ENCODE data around the gene DPYD.

The DPYD gene

DNA sequence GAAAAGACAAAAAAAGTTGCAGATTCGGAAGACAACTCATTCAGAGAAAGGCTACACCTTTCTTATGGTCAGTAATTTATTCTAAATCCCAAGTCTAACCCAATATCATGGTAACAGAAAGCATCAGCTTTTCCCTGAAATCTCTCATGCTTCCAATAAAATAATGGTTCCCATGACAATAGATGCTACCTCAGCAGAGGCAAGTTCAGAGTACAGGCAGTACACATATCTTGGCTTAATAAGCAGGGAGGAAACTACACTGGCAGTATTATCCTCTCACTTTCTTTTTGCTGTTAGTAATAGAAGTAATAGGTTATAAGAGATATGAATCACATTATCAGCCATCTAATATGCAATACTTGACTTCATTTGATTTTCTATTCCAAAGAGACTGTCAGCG is 137.1 kb downstream of the DPYD start:
- no peak for DNase-seq

DNA sequence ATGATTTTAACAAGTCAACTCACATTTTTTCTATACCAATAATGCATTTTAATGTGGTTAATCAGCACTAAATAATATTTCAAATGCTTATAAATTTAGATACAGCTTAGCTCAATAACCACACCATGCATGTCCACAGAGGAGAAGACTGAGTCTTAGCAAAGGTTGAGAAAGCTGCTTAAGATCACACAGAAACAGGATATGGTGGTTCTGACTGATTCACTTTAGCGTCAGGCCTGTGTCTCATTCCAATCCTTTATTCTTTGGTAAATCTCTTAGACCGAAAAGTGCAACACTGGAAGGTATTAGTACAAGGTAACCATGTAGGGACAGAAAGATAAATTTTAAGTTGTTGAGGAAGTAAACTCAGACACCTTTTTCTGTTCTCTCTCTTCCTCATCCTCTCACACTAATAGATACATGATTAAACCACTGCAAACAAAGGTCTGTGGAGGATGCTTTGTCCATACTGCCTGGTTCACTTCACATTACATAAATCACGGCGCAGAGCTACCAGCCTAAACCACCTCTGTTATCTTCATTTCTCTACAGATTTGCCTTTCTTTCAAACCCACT is 139.0 kb downstream of the DPYD start:
- DNase-seq: no peak

DNA sequence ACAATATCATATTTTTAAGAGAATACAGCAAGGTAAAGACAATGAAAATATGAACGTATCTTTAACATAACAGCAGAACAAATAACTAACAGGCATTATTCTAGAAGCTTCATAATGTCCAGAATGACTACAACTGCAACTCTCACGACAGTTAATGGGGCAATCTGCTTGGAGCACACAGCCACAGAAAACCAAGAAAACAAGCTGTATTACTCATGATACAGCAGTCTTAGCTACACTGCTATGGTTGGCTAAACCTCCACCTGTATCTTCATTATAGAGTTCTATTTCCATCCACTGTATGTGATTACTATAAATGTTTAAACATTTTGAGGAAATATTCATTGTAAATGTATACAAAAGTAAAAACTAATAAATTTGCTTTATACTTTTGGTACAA is 139.9 kb downstream of the DPYD start:
- DNase-seq: no peak

GRCh38 chr1:97778718-97779117 is 142.1 kb downstream of the DPYD start:
- no peak for DNase-seq

DNA sequence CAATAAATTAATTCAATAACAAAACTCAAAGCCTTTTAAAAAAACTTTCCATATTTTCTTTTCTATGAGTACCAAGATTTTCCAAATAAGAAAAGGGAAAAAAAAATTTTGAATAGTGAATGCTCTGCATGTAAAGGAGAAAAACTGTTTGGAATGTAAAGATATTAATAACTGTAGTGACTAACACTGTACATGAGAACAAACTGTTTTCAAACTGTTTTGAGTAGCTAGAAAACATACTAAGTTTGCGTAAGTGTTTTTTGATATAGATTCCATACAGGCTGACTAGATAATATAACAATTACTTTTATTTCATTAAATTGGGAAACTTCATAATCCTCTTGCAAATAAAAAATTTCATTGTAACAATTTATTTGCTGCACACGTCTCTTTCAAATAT is 150.5 kb downstream of the DPYD start:
- no peak for DNase-seq

DNA sequence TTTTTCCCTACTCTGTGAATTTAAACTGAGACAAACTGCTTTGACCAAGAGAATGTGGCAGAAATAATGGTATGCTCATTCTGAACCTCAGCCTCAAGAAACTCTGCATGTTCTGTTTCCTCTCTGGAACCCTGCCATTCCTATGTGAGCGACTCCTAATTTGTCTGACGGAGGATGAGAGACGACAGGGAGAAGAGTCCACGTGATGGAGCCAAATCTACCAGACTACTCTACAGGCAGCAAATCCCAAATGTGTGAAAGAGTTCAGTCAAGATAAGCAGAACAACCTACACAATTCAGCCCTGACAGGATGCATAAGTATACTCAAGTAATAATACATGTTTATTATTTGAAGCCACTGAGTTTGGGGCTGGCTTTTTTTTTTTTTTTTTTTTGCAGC is 153.5 kb downstream of the DPYD start:
- no peak for DNase-seq

DNA sequence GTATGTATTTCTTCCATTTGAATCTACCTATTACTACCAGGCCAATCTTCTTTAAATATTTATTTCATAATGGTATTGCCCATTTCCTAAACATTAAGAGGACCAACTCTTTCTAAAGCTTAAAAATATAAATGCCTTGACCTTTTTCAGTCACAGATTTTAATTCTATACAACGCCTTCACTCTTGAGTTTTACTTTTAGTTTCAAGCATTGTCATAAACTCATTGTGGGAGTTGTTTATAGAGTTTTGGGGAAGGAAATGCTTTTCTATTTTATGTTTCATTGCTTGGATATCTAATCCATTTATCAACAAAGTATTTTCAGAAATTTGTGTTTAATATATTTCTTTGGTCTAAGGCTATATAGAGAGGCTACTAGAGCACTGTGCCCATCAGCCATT is 155.8 kb downstream of the DPYD start:
- DNase-seq: no peak

DNA sequence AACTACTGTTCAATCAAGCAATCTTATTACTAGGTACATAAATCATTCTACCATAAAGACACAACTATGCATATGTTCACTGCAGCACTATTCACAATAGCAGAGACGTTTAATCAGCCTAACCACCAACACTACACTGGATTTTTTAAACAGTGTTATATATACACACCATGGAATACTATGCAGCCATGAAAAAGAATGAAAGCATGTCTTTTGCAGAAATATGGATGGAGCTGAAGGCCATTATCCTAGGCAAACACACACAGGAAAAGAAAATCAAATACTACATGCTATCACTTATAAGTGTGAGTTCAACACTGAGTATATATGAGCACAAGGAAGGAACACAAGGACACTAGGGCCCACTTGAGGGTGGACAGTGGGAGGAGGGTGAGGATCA is 159.2 kb downstream of the DPYD start:
- DNase-seq: no peak

- DNase-seq: no peak
These were observed 161.8 kb downstream of the DPYD start for GRCh38 chr1:97759078-97759477.

DNA sequence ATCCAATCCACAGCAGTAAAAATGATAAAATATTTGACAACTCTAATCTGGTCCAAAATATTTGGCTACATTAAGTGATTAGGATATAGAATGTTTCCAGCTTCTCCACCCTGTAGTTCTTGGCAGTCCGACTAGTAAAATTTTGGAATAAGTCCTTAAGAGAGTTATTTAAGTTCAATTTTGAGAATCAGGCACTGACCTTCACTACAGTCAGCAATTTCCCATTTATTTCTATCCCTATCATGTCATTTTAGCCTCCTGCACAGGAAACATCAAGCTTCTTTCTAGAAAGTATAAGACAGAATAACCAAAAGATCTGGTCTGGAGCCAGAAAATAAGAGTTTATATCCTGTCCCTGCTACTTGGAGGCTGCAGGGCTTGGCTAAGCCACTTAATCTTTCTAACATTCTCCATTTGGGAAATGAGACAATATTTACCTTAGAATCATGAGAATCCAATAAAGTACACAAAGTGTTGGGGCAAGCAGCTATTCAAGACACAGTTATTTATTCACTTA is 162.2 kb downstream of the DPYD start:
- DNase-seq: no peak

- no peak for DNase-seq
These were observed 174.9 kb downstream of the DPYD start for GRCh38 chr1:97745912-97746311.

DNA sequence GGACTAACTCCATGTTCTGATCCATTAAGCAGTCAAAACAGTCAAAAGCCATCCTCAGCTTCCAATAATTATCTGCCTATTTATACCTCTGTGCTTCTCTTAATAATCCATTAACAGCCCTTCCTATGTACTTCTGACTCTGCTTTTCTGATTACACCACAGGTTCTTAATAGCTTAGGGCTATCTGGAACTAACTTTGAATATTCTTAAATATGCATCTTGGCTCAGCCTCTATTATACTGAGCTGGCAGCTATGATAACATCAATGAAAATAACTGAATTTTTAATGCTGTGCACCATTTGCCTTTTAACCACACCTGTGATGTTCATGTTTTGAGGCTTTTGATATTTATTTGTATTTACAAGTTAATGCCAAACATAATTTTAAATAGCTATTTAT is 175.9 kb downstream of the DPYD start:
- no peak for DNase-seq

- DNase-seq: no peak
These were observed 177.7 kb downstream of the DPYD start for GRCh38 chr1:97743129-97743528.

DNA sequence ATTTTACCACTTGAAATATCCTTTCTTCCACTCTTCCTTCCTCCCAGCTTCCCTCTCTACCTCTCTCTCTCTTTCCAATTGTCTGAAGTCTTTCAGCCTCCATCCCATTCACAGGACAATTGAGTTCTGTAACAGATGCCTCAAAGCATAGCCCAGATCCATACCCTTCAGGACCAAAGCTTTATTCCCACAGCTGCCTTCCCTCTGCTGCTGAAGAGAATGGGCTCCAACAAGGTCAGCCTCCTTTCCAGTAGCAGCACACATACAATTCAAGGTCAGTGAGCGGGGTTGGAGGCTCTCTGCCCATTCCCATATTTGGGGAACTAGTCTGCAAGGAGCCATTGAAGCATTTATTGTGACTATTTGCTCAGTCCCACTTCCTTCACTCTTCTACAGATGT is 179.9 kb downstream of the DPYD start:
- DNase-seq: no peak

- DNase-seq: no peak
These were observed 181.2 kb downstream of the DPYD start for GRCh38 chr1:97739596-97740103.

- no peak for DNase-seq
These were observed 182.6 kb downstream of the DPYD start for GRCh38 chr1:97738270-97738669.

GRCh38 chr1:97730271-97730670 is 190.6 kb downstream of the DPYD start:
- no peak for DNase-seq

DNA sequence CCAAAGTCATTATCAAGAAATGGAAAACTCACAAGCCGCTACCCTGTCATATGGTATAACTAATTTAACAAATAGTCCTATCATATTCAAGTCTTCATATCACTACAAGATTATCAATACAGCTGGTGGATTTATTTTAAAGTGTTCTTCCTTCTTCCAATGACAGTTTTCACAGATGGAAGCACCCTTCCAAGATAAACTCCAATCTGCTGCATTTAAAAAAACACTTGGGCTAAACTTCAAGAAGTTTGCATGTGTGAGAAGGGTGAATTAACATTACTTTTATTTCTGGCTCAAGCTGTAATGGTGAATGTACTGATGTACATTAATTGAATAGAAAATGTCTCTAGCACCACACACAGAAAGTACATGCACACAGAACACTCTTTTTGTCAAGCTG is 192.4 kb downstream of the DPYD start:
- DNase-seq: no peak

DNA sequence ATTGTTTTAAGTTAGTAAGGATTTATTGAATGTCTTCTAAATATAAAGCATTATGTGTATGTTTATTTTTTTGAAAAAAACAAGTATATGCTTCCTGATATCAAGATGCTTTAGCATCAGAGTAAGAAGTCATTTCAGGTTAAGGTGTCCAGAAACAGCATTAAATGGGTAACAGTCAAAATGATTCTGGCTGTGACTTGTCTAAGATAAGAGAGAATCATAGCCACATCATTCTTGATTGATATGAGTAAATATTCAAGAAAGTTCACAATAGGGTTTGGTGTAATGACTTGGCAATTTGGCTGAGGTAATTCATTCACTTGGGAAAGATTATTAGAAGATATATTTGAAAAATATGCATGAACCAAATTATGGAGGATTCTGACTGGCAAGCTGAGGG is 193.8 kb downstream of the DPYD start:
- DNase-seq: no peak

DNA sequence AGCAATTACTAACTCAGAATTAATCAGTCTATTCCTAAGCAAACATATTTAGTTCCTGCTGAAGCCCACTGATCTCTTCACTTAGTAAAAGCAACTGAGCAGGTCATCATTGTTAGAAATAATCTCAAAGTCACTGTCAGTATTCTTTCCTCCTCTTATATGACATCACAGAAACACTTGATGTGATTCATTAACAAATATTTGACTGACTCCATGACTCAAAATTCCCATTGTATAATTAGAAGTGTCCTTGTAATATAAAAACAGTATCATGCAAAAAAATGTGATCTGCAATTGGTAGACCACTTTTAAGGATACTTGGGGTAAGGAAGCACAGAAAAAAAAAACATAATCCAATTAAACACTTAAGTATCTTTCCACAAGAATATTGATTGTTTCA is 194.4 kb downstream of the DPYD start:
- no peak for DNase-seq

DNA sequence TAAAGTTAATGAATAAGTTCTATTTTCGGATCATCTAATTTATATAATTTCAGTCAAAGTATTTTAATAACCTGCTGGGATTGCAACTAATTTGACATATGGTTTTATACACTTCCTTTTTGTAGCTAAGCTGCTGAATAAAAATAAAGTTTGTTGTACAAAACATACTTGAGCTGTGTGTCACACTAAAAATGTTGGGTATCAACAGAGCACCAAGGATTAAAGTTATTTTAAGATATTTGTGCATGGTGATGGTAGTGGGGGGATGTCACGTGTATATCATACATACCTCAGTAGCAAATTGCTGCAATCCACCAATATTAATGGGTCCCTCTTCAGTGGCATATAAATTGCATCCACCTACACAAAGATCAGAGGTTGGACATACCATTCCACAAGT is 199.6 kb downstream of the DPYD start:
- DNase-seq: no peak

GRCh38 chr1:97712980-97713379 is 207.9 kb downstream of the DPYD start:
- no peak for DNase-seq

DNA sequence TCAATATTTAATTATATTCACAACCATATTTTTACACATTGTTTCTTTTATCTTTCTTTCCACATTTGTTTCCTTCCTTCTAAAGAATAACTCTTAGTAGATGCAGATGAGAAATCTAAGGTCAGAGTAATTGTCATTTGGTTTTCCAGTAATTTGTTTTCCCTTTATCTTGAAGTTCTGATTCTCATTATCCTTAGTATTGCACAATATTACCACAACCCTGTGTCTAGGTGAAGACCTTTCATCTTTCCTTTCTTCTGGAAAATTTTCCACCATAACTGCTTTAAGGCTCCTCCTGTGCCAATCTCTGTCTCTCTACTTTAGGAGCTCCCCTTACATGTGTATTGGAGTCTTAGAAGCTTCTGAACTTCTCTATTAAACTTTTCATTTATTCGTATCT is 209.0 kb downstream of the DPYD start:
- DNase-seq: no peak

DNA sequence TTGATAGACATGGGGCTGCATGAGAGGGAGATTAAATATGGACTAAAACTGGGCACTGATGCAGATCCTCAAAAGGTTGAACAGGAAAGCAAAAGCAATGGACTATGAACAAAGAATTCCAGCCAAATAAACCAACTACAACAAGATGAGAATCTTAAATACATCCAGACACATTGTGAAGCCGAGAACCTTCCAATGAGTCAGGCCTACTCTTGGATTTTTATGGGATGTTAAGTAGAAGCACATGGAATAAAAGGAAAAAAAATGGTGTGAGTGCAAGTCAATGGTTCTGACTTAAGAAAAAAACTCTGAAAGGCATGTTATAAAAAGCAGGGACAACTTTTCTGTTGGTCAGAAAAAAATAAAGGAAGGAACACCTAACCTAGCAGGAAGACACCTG is 227.2 kb downstream of the DPYD start:
- no peak for DNase-seq

GRCh38 chr1:97691325-97691724 is 229.5 kb downstream of the DPYD start:
- DNase-seq: no peak

Measured in femur (tissue), 1 donor.